ENCODE data around the gene MTA1.

MTA1 gene

DNA sequence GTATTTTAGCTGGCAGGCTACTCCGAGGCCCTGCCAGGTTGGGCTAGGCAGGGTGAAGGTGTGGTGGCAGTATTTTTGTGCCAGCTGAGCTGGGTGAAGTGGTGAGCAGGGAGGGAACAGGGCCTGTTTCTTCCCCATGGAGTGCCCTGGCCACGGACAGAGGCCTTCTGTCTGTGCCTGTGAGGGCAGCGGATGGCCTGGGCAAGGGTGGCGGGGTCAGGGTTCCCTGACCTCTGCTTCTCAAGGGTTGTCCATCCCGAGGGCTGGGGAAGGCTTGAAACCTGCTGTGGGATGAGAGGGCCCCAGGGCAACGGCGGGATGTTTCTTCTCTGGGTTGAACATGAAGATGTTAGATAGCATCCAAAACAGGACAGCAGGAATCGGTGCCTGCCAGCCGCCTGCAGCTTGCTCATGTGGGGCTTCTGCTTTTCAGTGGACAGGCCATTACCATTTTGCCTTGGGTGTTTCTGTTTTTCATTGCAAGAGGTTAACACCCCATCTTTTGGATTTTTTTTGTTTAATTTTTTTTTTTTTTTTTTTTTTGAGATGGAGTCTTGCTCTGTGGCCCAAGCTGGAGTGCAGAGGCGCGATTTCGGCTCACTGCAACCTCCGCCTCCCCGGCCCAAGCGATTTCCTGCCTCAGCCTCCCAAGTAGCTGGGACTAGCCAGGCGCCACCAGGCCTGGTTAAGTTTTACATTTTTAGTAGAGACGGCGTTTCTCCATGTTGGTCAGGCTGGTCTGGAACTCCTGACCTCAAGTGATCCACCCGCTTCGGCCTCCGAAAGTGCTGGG, 3.3 kb downstream of the MTA1 start:
- no peak for DNase-seq (ENCODE audit: low spot score)

DNA sequence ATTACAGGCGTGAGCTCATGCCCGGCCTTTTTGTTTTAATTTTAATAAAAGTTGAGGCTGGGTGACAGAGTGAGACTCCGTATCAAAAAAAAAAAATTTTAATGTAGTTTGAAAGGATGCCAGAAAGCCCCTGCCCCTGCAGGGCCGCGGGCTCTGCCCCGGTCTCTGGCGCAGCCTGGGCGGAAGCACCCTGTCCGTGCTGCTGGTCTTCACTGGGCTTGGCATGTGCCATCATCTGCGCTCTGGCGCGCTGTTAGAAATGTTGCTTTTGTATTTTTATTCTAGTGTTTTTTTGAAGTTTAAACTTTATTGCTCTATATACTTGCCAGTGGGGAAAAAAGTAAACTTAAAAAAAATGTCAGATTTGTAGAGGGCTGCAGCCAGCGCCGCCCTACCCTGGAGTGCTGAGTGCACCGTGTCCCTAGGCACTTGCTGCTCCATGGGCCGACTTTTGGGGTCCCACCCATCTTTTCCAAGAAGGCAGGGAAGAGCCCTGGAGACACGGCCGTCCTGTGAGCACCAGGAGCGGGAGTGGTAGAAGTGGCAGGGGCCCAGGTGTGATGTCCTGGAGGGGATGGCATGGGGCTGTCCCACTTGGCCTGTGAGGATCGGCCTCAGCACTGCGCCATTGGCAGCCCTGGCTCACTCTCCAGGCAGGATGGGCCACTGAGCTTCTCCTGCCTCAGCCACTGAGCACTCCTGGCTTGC, 4.0 kb downstream of the MTA1 start:
- no peak for DNase-seq (ENCODE audit: low spot score)

DNA sequence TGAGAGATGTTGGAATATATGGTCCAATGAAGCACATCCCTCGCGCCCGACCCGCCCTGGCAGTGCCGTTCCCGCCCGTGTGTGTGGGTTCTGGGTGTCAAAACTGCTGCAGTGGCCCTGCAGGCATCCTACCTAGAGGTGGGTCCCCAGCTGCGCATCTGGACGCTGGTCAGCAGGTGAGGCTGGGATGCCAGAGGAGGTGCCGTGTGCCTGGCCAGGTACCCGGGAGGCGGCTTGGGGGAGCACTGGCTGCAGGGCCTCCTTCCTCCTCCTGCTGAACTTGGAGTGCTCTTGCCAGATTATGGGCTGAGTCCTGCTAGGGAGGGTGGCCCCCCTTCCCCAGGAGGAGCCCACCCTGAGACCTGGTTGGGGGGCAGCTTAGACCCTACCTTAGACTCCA, 5.2 kb downstream of the MTA1 start:
- DNase-seq (ENCODE audit: low spot score) = no peak

DNA sequence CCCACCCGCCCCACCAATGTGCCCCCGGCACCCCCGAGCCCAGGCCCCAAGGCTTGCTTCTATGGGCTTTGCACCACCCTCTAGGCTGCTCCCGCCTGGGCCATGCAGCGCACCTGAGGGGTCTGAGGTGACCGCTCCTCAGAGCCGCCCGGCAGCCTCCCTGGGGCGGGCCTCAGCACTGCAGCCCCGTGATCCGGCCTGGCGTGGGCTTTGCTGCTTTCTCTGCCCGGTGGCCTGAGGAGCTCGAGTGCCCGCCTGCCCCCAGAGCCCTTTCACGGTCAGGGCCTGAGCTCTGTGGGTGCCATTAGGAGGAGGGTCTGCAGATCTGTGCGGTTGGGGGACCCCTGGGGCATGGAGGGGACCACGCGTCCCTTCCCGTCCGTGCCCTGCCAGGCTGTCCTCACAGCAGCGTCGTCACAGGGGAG, 6.2 kb downstream of the MTA1 start:
- no peak for DNase-seq (ENCODE audit: low spot score)

DNA sequence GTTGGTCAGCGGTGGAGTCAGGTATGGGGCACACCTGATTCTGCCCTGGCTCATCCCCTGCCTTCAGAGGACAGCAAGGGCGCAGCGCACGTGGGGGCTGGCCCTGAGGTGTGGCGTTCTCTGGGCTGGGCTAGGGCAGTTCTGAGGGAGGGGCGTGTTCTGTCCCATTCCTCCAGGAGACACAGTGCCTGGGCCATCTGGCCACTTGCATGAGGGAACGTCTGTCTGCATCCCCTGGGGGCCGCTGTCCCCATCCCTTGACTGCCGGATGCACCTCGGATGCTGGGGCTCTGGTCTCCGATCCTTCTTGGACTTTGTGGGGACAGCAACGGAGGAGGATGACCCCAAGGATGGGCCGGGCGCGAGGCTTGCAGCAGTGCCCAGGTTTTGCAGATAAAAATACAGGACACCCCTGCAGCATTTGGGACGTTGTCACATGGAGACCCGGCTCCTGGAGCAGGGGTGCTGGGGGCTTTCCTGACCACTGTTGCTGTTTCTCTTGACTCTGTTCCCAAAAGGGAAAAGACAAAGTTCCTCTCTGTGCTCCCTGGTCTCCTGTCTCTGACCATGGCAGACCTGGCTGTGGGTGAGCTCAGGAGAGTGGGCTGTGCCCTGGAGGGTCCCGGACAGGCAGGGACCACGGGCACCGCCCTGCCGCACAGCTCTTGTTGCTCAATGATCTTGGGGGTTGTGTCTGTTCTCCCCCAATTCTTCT, 6.9 kb downstream of the MTA1 start:
- DNase-seq (ENCODE audit: low spot score) = no peak

DNA sequence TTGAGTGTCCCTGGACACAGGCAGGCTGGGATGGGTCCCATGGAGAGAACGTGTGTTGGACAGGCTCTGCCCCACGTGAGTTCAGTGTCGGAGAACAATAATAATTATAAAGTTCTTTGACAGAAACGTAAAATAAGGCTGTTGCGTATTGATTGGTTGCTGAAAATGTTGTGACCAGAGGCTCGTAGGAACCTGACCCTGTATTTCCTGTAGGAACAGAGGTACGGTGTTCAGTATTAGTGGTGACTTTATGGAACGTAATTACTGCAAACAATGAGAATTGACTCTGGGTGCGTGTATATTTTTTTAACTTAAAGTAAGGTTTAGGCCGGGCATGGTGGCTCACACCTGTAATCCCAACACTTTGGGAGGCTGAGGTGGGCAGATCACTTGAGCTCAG, 7.8 kb downstream of the MTA1 start:
- DNase-seq (ENCODE audit: low spot score) = no peak

DNA sequence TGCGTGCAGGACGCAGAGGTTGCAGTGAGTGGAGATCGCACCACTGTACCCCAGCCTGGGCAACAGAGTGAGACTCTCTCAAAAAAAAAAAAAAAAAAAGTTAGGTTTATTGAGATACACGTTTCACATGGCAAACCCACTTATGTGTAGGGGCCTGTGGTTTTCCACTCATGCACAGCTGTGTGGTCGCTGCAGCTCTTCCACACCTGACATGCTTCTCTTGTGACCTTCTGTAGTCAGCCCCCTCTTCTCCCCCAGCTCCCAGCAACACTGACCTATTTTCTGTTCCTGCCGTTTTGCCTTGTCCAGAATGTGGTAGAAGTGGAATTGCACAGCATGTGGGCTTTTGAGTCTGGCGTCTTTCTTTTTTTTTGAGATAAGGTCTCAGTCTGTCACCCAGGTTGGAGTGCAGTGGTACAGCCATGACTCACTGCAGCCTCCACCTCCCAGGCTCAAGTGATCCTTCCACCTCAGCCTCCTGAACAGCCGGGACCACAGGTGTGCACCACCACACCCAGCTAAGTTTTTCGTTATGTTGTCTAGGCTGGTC, 8.4 kb downstream of the MTA1 start:
- no peak for DNase-seq (ENCODE audit: low spot score)

DNA sequence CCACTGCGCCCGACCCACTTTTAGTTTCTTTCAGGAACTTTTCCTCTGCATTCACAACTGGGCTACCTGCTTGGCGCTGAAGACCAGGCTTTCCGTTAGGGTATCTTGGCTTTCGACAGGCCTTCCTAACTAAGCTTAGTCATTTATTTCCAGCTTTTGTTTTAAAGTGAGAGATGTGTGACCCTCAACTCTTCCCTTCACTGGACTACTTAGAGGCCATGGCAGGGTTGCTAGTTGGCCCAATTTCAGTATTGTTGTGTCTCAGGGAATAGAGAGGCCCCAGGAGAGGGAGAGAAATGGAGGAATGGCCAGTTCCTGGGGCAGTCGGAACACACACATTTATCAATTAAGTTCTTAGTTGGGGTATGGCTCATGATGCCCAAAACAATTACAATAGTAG, 10.4 kb downstream of the MTA1 start:
- DNase-seq (ENCODE audit: low spot score) = no peak

DNA sequence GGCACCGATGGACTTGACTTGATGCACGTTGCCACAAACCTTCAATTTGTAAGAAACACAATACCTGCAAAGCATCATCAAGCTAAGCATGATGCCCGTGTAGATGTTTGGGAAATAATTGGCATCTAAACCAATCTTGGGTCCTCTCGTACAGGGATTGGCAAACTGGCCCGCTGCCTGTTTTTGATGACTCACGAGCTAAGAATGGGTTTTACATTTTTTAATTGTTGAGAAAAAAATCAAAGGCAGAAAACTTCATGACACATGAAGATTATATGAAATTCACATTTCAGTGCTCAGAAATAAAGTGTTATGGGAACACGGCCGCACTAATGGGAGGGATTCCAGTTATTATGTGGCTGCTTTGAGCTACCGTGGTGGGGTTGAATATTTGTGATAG, 10.9 kb downstream of the MTA1 start:
- DNase-seq (ENCODE audit: low spot score) = no peak

DNA sequence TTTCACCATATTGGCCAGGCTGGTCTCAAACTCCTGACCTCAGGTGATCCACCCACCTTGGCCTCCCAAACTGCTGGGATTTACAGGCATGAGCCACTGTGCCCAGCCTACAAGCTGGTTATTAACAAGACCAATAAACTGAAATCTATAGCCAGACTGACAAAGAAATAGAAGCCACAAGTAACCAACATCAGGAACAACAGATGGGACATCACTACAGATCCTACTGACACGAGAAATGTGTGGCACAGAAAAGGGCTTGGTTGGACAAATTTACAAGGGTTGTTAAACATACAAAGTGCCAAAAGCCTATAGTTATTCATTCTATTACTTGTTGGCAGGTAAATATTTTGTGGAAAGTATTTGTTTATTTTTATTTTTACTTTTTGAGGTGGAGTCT, 11.6 kb downstream of the MTA1 start:
- DNase-seq (ENCODE audit: low spot score) = no peak

DNA sequence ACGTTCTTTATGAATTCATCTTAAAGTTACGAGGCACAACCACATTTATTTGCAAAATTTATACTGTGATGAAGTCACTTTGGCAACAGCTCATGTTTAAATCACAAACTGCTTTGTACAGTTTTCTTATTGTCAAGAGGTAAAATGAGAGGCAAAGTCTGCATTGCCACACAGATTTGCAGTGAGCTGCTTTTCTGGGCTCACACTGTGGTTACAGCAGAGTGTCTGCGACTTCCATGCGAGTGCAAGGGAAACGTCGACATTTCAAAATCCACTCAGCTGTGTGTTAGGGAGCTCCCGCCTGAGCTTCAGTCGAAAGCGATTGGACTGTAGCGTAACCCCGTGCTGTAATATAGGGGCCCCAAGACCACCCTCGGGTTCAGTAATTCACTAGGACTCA, 13.0 kb downstream of the MTA1 start:
- no peak for DNase-seq (ENCODE audit: low spot score)

DNA sequence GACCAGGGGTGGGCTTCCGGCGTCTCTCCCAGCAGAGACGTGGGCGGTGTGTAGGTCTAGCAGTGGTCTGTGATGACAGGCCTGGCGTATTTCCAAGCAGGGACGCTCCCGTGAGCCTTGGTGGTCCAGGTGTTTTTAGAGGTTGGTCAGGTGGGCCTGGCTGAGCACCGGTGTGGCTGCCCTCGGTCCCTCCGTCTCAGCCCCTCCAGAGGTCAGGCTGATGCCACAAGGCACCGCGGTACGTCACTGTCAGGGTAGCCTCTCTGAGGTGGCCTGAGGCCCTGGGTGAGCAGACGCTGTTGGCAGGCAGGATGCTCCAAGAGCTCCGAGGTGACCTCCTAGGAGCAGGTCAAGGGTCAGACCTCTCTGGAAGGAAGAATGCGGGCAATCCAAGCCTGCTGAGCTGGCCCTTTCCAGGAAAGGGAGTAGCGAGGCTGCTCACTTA, 13.6 kb downstream of the MTA1 start:
- DNase-seq (ENCODE audit: low spot score) = no peak

DNA sequence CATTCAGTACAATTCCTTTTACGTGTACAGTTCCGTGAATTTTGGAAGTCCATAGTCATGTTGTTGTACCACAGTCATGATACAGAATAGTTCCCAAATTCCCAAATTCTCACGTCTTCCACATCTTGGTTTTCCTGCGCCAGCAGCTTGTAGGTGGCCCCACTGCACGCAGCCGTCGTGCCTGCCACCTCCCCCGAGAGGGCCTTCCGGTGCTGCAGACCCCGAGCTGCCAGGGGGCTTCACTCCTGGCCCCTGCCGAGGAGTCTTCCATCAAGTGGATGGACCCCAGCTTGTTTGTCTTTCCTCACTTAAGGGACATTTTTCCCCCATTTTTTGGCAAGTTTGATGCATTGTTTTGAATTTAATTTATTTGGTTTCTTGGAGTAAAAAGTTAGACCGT, 16.8 kb downstream of the MTA1 start:
- no peak for DNase-seq (ENCODE audit: low spot score)

DNA sequence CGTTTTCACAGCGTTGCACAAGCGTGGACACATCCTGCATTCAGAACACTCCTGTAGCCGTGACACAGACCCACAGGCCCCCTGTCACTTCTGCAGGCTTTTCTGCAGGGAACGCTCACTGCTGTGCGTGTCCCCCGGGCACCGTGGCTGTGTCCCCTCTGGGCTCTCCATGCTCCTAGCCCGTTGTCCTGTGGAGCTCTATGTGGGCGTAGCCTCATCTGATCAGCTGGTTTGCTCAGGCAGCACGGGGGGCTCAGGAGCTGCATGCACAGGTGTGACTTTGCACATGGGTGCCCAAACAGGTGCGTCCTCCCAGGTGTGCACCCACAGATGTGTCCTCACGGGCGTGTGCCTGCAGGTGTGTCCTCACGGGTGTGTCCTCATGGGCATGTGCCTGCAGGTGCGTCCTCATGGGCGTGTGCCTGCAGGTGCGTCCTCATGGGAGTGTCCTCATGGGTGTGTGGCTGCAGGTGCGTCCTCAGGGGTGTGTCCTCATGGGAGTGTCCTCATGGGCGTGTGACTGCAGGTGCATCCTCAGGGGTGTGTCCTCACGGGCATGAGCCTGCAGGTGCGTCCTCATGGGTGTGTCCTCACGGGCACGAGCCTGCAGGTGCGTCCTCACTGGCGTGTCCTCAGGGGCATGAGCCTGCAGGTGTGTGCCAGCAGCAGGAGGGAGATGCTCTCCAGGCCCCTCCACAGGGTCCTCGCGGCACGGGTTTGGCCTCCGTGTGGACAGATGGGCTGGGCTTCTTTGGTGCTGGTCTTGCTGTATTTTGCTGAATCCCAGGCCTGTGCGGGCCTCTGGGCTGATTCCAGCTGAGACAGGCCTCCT, 17.5 kb downstream of the MTA1 start:
- DNase-seq (ENCODE audit: low spot score) = no peak

DNA sequence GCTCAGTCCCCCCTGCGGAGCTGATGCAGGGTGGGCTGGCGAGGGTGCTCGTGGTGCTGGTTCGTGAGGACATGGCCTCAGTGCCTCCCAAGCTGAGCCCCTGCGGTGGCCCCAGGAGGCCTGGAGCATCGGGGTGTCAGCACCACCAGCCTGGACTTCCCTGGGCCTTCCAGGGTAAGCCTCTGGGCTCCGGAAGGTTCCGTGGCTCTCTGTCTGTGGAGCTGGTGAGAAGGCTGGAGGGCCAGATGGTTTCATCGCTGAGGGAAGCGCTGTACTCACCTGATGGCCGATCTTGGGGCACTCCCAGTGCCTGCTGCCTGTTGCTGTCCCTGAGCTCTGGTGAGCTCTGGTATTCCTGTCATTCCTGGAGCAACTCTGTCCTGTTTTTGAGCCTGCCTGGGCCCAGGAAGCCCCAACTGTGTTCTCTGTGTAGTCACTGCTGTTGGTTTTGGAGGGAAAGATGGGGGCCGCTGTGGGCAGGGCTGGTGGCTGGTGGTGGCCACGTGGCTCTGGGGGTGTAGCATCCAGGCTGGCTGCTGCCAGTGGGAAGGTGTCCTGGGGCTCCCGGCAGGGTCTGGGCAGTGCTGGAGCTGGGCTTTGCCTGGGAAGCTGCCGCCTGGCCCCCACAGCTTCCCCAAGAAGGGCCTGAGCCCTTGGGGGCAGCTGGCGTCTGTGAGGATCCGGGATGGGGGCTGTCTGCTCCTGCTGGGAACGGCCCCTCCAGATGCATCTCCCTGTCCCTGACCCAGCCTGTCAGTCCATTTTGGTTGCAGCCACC, 18.3 kb downstream of the MTA1 start:
- DNase-seq (ENCODE audit: low spot score) = no peak

DNA sequence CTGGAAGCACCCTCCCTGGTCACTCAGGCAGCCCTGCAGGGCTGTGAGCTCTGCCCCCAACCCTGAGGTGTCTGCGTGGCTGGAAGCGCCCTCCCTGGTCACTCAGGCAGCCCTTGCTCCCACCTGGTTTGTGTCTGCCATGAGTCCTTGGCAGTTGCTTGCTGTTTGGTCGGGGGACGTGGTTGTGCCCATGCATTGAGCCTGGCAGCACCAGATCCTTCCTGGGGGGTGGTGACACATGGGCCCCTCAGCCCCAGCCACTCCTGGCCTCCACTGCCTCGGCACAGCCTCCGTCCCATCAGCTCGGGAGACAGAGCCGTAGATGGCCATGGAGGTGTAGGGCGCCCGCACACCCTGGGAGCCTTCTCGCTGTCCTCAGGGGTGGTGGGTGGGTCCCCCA, 19.6 kb downstream of the MTA1 start:
- DNase-seq (ENCODE audit: low spot score) = no peak

DNA sequence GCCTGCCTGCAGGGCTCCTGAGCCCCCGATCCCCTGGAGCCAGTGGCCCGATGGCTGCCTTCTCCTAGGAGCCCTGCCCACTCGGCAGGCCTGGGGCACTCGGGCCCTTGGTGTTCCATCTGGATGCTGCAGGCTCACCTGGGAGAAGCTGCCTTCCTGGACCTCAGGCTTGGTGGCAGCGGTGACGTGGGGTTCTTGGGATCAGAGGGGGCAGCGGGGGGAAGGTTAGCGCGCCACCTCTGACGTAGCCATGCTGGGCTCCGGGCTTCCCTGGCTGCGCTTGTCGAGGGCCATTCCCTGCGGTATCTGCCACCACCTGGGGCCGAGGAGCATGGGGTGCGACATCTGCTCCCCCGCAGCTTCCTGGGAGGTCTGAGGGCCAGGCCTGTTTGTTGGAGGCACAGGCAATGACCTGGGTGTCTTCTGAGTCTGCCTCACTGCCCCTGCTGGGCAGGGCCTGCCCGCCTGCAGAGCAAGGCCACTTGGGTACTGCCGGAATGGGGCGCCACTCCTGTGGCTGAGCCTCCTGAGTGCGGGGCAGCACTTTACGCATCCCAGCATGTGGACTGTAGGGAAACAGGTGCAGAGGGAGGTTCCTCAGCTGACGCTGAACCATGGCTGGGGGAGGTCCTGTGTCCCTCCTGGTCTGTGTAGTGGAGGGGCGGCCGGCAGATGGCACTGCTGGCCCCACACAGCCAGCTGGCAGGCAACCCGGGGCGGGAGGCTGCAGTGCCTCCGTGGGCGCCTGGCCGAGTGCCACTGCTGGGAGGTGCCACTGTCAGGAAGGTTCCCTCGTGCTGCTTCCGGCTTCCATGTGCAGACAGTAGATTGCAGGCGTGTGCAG, 20.3 kb downstream of the MTA1 start:
- DNase-seq (ENCODE audit: low spot score) = no peak

DNA sequence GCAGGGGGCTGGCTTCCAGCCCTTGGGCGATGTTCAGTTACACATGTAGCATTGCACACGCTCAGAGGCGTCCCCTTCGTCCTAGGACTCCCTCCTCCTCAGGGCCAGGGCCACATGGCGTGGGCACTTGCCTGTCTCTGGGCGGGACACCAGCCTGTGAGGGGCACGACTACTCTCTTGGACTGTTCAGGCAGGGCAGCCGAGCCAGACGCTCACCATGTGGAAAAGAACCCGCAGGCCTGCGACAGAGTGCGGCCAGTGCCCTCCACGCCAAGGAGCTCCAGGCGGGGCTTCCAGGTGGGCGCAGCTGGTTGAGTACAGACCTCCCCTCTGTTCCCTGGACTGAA, 20.9 kb downstream of the MTA1 start:
- no peak for DNase-seq (ENCODE audit: low spot score)

DNA sequence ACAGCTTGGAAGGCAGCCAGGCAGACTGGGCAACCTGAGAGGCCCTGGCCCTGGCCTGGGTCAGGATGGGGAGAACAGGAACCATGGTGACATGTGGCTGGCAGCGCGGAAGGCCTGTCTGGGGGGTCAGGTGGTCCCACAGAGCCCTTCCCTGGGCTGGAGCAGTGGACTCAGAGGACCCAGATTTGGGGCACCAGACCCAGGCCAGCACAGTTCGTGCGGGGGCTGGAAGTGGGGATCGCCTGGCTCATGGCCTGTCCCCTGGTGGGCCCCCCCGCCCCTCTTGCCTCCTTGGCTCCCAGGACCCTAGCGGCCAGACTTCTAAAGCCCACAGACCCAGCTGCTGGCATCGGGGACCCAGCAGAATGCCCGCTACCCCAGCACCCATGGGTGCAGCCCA, 21.4 kb downstream of the MTA1 start:
- DNase-seq (ENCODE audit: low spot score) = no peak

DNA sequence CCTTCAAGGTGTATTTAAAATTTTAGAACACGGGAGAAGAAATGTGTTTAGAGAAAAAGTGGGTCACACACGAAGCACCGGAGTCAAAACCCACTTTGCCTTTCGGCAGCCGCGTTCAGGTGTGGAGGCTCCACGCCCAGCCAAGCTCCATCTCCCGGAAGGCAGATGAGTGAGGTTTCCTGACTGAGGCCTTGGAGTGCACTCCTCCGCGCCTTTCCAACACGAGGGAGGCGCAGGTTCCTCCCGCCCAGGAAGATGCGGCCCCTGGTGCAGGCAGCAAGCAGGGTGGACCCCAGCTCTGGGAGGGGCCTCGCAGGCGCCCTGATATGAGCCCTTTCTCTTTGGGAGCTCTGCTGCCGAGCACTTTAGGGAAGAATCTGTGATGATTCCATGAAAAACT, 22.5 kb downstream of the MTA1 start:
- DNase-seq (ENCODE audit: low spot score) = no peak
